Measurements from ENCODE around the gene TTC14. TPM values are rescaled to one million over a fixed set of nuclear protein-coding genes. Genes with fewer than 3 reads are reported as not detected.

Gene TTC14
- 10 to 100 TPM; 25.5 to 30.4 (median 27.2) TPM for total RNA-seq (2021; fragmentation: NEBNext Ultra II Directional; extraction: Animal tissue kit (Norgen Biotek cat#: 25700))
- long read RNA-seq, full-length matches to known transcripts, result 5 of 22 reads
- long read RNA-seq, partial matches to known transcripts, result 13 of 22 reads
- long read RNA-seq, other reads (novel, unspliced or antisense), result 4 of 22 reads

GRCh38 chr3:180601688-180602666, at the start of gene TTC14:
TSS of gene TTC14 (plus strand) at chr3:180602163. CDS start at chr3:180602262, 99 bp downstream.
- DNase-seq, result peak; percentile 94
- H3K27me3 Mint-ChIP-seq (ENCODE audit: insufficient read depth), result no peaks in the 10 kb centered on the region; the same call in 1 of the 2 replicates
- H3K36me3 Mint-ChIP-seq (ENCODE audit: low read depth), result peaks cover 39% of the 10 kb centered on the region
- H3K9me3 Mint-ChIP-seq, result no peaks in the 10 kb centered on the region; the same call in 1 of the 2 replicates
- H3K27ac Mint-ChIP-seq, result peak within 1 kb of the TSS; percentile 91
- peaks cover 26% of the 10 kb centered on the region for H3K4me1 Mint-ChIP-seq (ENCODE audit: low read depth)
- H3K4me3 Mint-ChIP-seq, result peak within 1 kb of the TSS; percentile 100
- TF ChIP-seq CTCF (IDR thresholded peaks at IDR 0.05), result peak; percentile 27

GRCh38 chr3:180563406-180563805, 38.6 kb upstream of the TTC14 start:
- Mint-ChIP-seq H3K4me1 (ENCODE audit: low read depth) (no peaks in the 10 kb centered on the region), H3K4me3 (no peak overlapping the region), H3K9me3 (peaks cover 15% of the 10 kb centered on the region), H3K27ac (no peak overlapping the region), H3K36me3 (ENCODE audit: low read depth) (peaks cover 9% of the 10 kb centered on the region), H3K27me3 (ENCODE audit: insufficient read depth) (peaks cover 2% of the 10 kb centered on the region; the same call in 1 of the 2 replicates)
- no peak for DNase-seq
- TF ChIP-seq CTCF (IDR thresholded peaks at IDR 0.05), result no peak

GRCh38 chr3:180564676-180565075, 37.3 kb upstream of the TTC14 start:
- TF ChIP-seq CTCF (IDR thresholded peaks at IDR 0.05), result no peak
- H3K27me3 Mint-ChIP-seq (ENCODE audit: insufficient read depth), result peaks cover 2% of the 10 kb centered on the region; the same call in 1 of the 2 replicates

GRCh38 chr3:180570238-180570637, 31.7 kb upstream of the TTC14 start:
- Mint-ChIP-seq H3K9me3 (no peaks in the 10 kb centered on the region), H3K4me3 (no peak overlapping the region), H3K27ac (no peak overlapping the region), H3K4me1 (ENCODE audit: low read depth) (peaks cover 6% of the 10 kb centered on the region; the same call in 1 of the 2 replicates), H3K27me3 (ENCODE audit: insufficient read depth) (no peaks in the 10 kb centered on the region; the same call in 1 of the 2 replicates), H3K36me3 (ENCODE audit: low read depth) (no peaks in the 10 kb centered on the region)
- DNase-seq, result no peak
- no peak for TF ChIP-seq CTCF (IDR thresholded peaks at IDR 0.05)

More at GRCh38 chr3:180564676-180565075, 37.3 kb upstream of the TTC14 start:
- Mint-ChIP-seq H3K4me3 (no peak overlapping the region), H3K36me3 (ENCODE audit: low read depth) (peaks cover 2% of the 10 kb centered on the region), H3K4me1 (ENCODE audit: low read depth) (no peaks in the 10 kb centered on the region), H3K9me3 (peaks cover 4% of the 10 kb centered on the region), H3K27ac (no peak overlapping the region)
- DNase-seq, result no peak

GRCh38 chr3:180571831-180572598, 29.9 kb upstream of the TTC14 start:
- Mint-ChIP-seq H3K4me1 (ENCODE audit: low read depth) (peaks cover 6% of the 10 kb centered on the region; the same call in 1 of the 2 replicates), H3K27me3 (ENCODE audit: insufficient read depth) (no peaks in the 10 kb centered on the region), H3K4me3 (peak overlapping the region; percentile 19; the same call in 1 of the 2 replicates), H3K27ac (no peak overlapping the region), H3K36me3 (ENCODE audit: low read depth) (no peaks in the 10 kb centered on the region), H3K9me3 (no peaks in the 10 kb centered on the region)
- DNase-seq, result no peak
- TF ChIP-seq CTCF (IDR thresholded peaks at IDR 0.05), result no peak

All from HFFc6 (cell line).